ENCODE measurements around the gene KRT82.

Gene KRT82

DNA sequence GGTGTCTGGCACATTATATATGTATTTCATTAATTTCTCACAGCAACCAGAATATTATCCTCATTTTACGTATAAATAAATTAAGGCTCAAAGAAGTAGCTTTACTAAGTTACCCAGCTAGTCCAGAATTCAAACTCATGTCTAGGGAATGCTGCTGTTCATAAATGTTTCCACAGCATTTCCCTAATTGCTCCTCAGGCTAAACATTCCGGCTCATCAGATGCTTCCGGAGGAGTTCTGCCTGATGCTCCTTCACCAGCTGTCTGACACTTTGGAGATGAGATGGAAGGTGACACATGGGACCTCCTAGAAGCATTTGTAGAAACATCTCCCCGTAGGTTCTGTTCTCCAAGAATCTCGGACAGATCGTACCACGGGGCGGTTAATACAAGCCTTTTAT is 51.0 kb downstream of the KRT82 start:
- peaks cover 8% of the 10 kb centered on the region for H3K4me1 ChIP-seq
- no peak for TF ChIP-seq CTCF (IDR thresholded peaks at IDR 0.05; ENCODE audit: low read depth, low read length)
- peaks cover 26% of the 10 kb centered on the region for H3K27me3 ChIP-seq
- DNase-seq, result no peak
- no peaks in the 10 kb centered on the region for H3K36me3 ChIP-seq
- no peaks in the 10 kb centered on the region for H3K9me3 ChIP-seq
- no peak overlapping the region for H3K4me3 ChIP-seq (ENCODE audit: low read depth, low read length)

- Histone ChIP-seq H3K4me1 (peaks cover 8% of the 10 kb centered on the region), H3K27me3 (peaks cover 23% of the 10 kb centered on the region), H3K4me3 (ENCODE audit: low read depth, low read length) (no peak overlapping the region), H3K9me3 (no peaks in the 10 kb centered on the region), H3K36me3 (no peaks in the 10 kb centered on the region)
- peak; percentile 57 for DNase-seq
- no peak for TF ChIP-seq CTCF (IDR thresholded peaks at IDR 0.05; ENCODE audit: low read depth, low read length)
Observed at GRCh38 chr12:52354200-52354599, 51.9 kb downstream of the KRT82 start.

GRCh38 chr12:52353766-52354165 is 52.4 kb downstream of the KRT82 start:
- DNase-seq, result no peak
- peaks cover 8% of the 10 kb centered on the region for H3K4me1 ChIP-seq
- TF ChIP-seq CTCF (IDR thresholded peaks at IDR 0.05; ENCODE audit: low read depth, low read length), result no peak
- no peaks in the 10 kb centered on the region for H3K36me3 ChIP-seq
- peaks cover 23% of the 10 kb centered on the region for H3K27me3 ChIP-seq
- H3K4me3 ChIP-seq (ENCODE audit: low read depth, low read length), result no peak overlapping the region
- no peaks in the 10 kb centered on the region for H3K9me3 ChIP-seq

DNA sequence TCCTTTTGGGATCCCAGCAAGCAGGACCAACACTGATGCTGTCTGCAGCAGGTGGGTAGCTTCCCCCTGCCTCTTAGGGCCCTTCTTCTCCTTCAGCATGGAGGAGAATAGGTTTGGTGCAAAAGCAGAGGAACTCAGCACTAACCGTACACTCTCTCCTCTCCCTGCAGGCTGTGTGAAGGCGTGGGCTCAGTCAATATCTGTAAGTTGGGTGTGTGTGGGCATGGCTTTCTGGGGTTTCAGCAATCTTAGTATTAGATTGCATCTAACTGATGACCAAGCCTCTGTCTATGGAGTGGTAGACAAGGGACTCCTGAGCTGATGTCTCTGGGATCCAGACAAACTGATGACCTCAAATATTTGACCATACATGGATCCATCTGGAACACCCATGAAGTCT is 53.2 kb downstream of the KRT82 start:
- no peaks in the 10 kb centered on the region for H3K9me3 ChIP-seq
- H3K27me3 ChIP-seq, result peaks cover 22% of the 10 kb centered on the region
- no peak for DNase-seq
- H3K4me1 ChIP-seq, result peaks cover 8% of the 10 kb centered on the region
- no peak overlapping the region for H3K4me3 ChIP-seq (ENCODE audit: low read depth, low read length)
- no peak for TF ChIP-seq CTCF (IDR thresholded peaks at IDR 0.05; ENCODE audit: low read depth, low read length)
- H3K36me3 ChIP-seq, result no peaks in the 10 kb centered on the region

DNA sequence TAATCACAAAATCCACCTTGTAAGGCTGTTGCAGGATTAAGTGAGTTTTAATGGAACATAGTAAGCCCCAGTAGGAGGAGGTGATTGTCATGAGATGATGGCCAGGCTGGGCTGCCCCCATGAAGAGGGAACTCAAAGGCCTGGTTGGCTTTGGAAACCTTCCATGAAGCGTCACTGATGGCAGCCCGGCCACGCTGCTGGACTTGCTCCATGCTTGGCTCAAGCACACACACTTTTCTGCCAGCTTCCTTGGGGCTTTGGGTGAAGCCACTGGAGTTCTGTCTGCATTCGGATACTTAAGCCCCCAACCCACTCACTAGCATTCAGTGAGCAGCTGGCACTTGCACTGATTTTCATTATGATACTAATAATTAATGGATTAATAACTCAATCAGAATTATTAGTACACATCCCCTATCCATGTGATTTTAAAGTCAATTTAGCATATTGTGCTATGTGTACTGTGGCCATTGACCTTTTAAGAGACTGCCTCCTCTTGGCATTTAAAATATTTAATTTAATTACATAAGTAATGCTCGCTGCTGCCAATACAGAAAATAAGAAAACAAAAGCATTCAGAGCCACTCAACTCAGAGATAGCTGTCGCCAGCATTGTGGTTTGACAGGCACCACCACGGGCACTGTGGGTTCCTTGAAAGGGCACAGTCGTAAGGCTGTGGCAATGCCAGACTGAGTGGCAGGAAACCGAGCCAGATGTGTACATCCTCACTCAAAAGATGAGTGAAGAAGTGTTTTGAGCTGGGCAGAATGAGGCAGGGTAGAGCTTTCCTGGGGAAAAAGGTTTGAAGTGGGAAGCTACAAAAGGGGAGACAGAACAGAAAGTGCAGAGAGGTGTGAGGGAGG is 54.7 kb downstream of the KRT82 start:
- no peak for DNase-seq
- peaks cover 8% of the 10 kb centered on the region for H3K4me1 ChIP-seq
- no peaks in the 10 kb centered on the region for H3K9me3 ChIP-seq
- no peak for TF ChIP-seq CTCF (IDR thresholded peaks at IDR 0.05; ENCODE audit: low read depth, low read length)
- H3K4me3 ChIP-seq (ENCODE audit: low read depth, low read length), result no peak overlapping the region
- H3K36me3 ChIP-seq, result no peaks in the 10 kb centered on the region
- H3K27me3 ChIP-seq, result peaks cover 13% of the 10 kb centered on the region

DNA sequence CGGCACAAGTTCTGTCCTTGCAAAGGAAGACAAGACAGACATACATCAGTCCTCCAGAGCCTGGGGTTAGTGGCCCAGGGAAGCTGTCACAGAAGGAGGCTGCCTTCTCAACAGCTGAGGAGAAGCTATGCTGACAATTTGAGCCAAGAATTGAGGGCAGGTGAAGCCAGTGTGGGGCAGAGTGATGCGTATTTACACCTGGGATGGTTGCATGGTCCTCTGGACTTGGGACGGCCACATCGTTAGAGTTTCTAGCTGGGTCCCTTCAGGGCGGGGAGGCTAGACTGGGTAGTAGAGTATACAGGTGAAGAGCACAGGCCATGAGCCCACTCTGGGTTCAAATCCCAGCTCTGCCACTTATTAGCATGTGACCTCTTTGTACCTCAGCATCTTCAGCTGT is 55.3 kb downstream of the KRT82 start:
- H3K4me1 ChIP-seq, result peaks cover 8% of the 10 kb centered on the region
- H3K27me3 ChIP-seq, result peaks cover 13% of the 10 kb centered on the region
- no peak for DNase-seq
- no peak overlapping the region for H3K4me3 ChIP-seq (ENCODE audit: low read depth, low read length)
- TF ChIP-seq CTCF (IDR thresholded peaks at IDR 0.05; ENCODE audit: low read depth, low read length), result no peak
- no peaks in the 10 kb centered on the region for H3K9me3 ChIP-seq
- no peaks in the 10 kb centered on the region for H3K36me3 ChIP-seq
